OCI-LY1 (cell line): ENCODE measurements around the gene TBC1D8.

Experiments
- H2AFZ ChIP-seq: fragments of 200-600 bp; sonication (generic), shearing (Covaris generic); 2 replicates; pipeline ENCODE4 v1.6.0; 2014; ENCODE audit warnings: antibody characterized with exemption, mild to moderate bottlenecking, low read length
- H3F3A ChIP-seq: fragments of 200-600 bp; sonication (generic), shearing (Covaris generic); 2 replicates; pipeline ENCODE4 v1.6.0; 2014; ENCODE audit warnings: mild to moderate bottlenecking, antibody characterized with exemption, low read length, moderate library complexity; ENCODE audit not compliant: insufficient read depth
- H3K27ac ChIP-seq: fragments of 200-600 bp; sonication (generic); 2 replicates; pipeline ENCODE4 v1.5.1; 2014; ENCODE audit warnings: low read length, mixed run types, mild to moderate bottlenecking, low read depth; ENCODE audit not compliant: poor library complexity, severe bottlenecking
- H3K27me3 ChIP-seq: fragments of 200-600 bp; sonication (generic); 2 replicates; pipeline ENCODE4 v1.6.0; 2014; ENCODE audit warnings: antibody characterized with exemption, mild to moderate bottlenecking, low read length, moderate library complexity; ENCODE audit not compliant: insufficient read depth
- H3K36me3 ChIP-seq: fragments of 200-600 bp; sonication (generic); 2 replicates; pipeline ENCODE4 v1.6.1; 2014; ENCODE audit warnings: mild to moderate bottlenecking, antibody characterized with exemption, low read length, moderate library complexity, mixed read lengths; ENCODE audit not compliant: insufficient read depth
- H3K4me1 ChIP-seq: fragments of 200-600 bp; sonication (generic); 2 replicates; pipeline ENCODE4 v1.5.1; 2014; ENCODE audit warnings: mild to moderate bottlenecking, low read length, moderate library complexity; ENCODE audit not compliant: insufficient read depth, severe bottlenecking
- H3K4me2 ChIP-seq: fragments of 200-600 bp; sonication (generic), shearing (Covaris generic); 2 replicates; pipeline ENCODE4 v1.6.1; 2014; ENCODE audit warnings: low read length
- H3K4me3 ChIP-seq: fragments of 200-600 bp; sonication (generic); 2 replicates; pipeline ENCODE4 v1.5.1; 2014; ENCODE audit warnings: low read length, low read depth, mild to moderate bottlenecking, mixed read lengths; ENCODE audit not compliant: poor library complexity, severe bottlenecking
- H3K79me2 ChIP-seq: fragments of 200-600 bp; shearing (Covaris generic); 2 replicates; pipeline ENCODE4 v1.6.1; 2016; ENCODE audit warnings: mixed run types, low read length, mixed read lengths; ENCODE audit not compliant: insufficient read depth
- H3K9ac ChIP-seq: fragments of 200-600 bp; sonication (generic), shearing (Covaris generic); 2 replicates; pipeline ENCODE4 v1.6.1; 2014; ENCODE audit warnings: mild to moderate bottlenecking, low read length, mixed read lengths
- H3K9me2 ChIP-seq: fragments of 200-600 bp; sonication (generic), shearing (Covaris generic); 2 replicates; pipeline ENCODE4 v1.6.1; 2014; ENCODE audit warnings: low read depth, mild to moderate bottlenecking, low read length, mixed read lengths
- H3K9me3 ChIP-seq: fragments of 200-600 bp; shearing (Covaris generic); 2 replicates; pipeline ENCODE4 v1.6.1; 2014; ENCODE audit warnings: low read length, mixed read lengths
- H4K20me1 ChIP-seq: fragments of 200-600 bp; sonication (generic), shearing (Covaris generic); 2 replicates; pipeline ENCODE4 v1.6.0; 2016; ENCODE audit warnings: mild to moderate bottlenecking, low read length; ENCODE audit not compliant: insufficient read depth
- CTCF ChIP-seq: fragments of 200-600 bp; sonication (generic), shearing (Covaris generic); IDR thresholded peaks from 2 replicates; pipeline ENCODE4 v1.5.1; 2017; ENCODE audit warnings: mild to moderate bottlenecking, antibody characterized with exemption, low read length, moderate library complexity, mixed read lengths
- EZH2 ChIP-seq: fragments of 200-600 bp; sonication (generic), shearing (Covaris generic); IDR thresholded peaks from 2 replicates; pipeline ENCODE4 v1.8.0; 2017; ENCODE audit warnings: borderline replicate concordance, mixed run types, mild to moderate bottlenecking, antibody characterized with exemption, low read length, moderate library complexity, mixed read lengths

Gene TBC1D8

DNA sequence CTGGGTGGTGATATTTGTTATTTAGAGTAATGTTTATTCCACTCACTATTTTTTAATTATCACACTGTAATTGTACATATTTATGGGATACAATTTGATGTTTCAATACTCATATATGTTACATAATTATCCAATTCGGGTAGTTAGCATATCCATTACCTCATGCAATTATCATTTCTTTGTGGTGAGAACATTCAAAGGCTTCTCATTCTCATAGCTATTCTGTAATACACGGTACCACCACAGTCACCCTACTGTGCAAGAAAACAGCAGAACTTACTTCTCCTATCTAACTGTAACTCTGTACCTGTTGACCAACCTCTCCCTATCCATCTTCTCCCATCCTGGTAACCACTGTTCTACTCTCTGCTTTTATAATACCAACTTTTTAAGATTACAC, 4.6 kb downstream of the TBC1D8 start:
- no peaks in the 10 kb centered on the region for H3K36me3 ChIP-seq

DNA sequence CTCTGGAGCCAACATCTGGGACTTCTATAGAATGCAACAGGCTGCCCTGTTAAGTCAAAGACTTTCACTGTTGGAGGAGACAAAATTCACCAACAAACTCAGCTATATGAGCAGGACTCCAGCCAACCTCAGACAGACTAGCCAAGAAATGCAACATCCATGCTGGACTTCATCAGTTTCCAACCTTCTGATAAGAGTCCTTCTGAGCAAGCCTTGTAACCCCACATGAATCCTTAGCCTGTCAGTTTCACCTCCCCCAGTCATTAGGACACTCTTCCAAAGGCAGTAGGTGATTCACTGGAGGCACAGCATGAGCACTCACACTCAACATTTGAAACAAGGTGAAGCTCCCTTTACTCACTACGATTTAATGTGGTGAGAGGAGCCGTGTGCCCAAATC, 5.8 kb downstream of the TBC1D8 start:
- peaks cover 4% of the 10 kb centered on the region; the same call in 1 of the 2 replicates for H3K27me3 ChIP-seq
- H3K79me2 ChIP-seq: no peaks in the 10 kb centered on the region
- H3K4me1 ChIP-seq: peaks cover under 1% of the 10 kb centered on the region
- H3K4me3 ChIP-seq: no peak overlapping the region
- no peak overlapping the region for H3K4me2 ChIP-seq
- no peaks in the 10 kb centered on the region for H3K9me3 ChIP-seq
- H3K9ac ChIP-seq: no peak overlapping the region
- H3K27ac ChIP-seq: no peak overlapping the region
- H2AFZ ChIP-seq: no peak overlapping the region
- H4K20me1 ChIP-seq: no peaks in the 10 kb centered on the region
- H3K36me3 ChIP-seq: no peaks in the 10 kb centered on the region
- TF ChIP-seq CTCF: no peak
- TF ChIP-seq EZH2: no peak
- H3F3A ChIP-seq: no peaks in the 10 kb centered on the region
- no peaks in the 10 kb centered on the region for H3K9me2 ChIP-seq

More for the DNA sequence above, 4.6 kb downstream of the TBC1D8 start:
- H3K4me3 ChIP-seq: no peak overlapping the region
- peaks cover 5% of the 10 kb centered on the region for H3K4me1 ChIP-seq
- no peaks in the 10 kb centered on the region for H3K79me2 ChIP-seq
- H3F3A ChIP-seq: no peaks in the 10 kb centered on the region
- no peak overlapping the region for H3K9ac ChIP-seq
- no peak overlapping the region for H3K27ac ChIP-seq
- H3K9me2 ChIP-seq: no peaks in the 10 kb centered on the region
- no peaks in the 10 kb centered on the region for H4K20me1 ChIP-seq
- no peak for TF ChIP-seq CTCF
- TF ChIP-seq EZH2: no peak
- peaks cover 4% of the 10 kb centered on the region; the same call in 1 of the 2 replicates for H3K27me3 ChIP-seq
- no peak overlapping the region for H3K4me2 ChIP-seq
- H2AFZ ChIP-seq: no peak overlapping the region
- H3K9me3 ChIP-seq: no peaks in the 10 kb centered on the region

- H3K27me3 ChIP-seq: no peaks in the 10 kb centered on the region
- no peak overlapping the region for H3K27ac ChIP-seq
- no peaks in the 10 kb centered on the region for H3K36me3 ChIP-seq
- no peak overlapping the region for H2AFZ ChIP-seq
- no peaks in the 10 kb centered on the region for H3K9me3 ChIP-seq
- H3K4me2 ChIP-seq: no peak overlapping the region
- no peak overlapping the region for H3K9ac ChIP-seq
- H4K20me1 ChIP-seq: no peaks in the 10 kb centered on the region
- TF ChIP-seq EZH2 (no peak), CTCF (no peak)
- no peaks in the 10 kb centered on the region for H3K9me2 ChIP-seq
- H3F3A ChIP-seq: no peaks in the 10 kb centered on the region
- H3K4me3 ChIP-seq: no peak overlapping the region
- H3K4me1 ChIP-seq: no peaks in the 10 kb centered on the region
- H3K79me2 ChIP-seq: no peaks in the 10 kb centered on the region
Observed at GRCh38 chr2:101142163-101142562, 9.0 kb downstream of the TBC1D8 start.
